Measurements from ENCODE around the gene PSMD2. TPM values are rescaled to one million over a fixed set of nuclear protein-coding genes. Genes with fewer than 3 reads are reported as not detected.

The PSMD2 gene
- total and polyA plus RNA-seq, 2 of the 8 experiments (the other 6 are each of a cell fraction or from before 2014, with no cell fraction given): 350 to 363 TPM

GRCh38 chr3:184351511-184352148 lies 52.6 kb downstream of the PSMD2 start:
- ChIA-PET CTCF (ENCODE audit: partially characterized antibody) (interaction anchor here (0.6 to 6.8 kb wide), 15 partner anchors 8 to 451 kb away, joined by 3 to 49 read pairs (median 4); partner anchors contain the start of genes CLCN2, FAM131A and POLR2H), POLR2A (ENCODE audit: partially characterized antibody) (interaction anchor here (1.0 to 3.6 kb wide), 8 partner anchors 7 to 25 kb away, joined by 3 to 23 read pairs (median 6); partner anchors contain the start of genes CLCN2, FAM131A and POLR2H)
- Histone ChIP-seq H4K91ac (replicated peaks; ENCODE audit: insufficient read length, low read length) (no peak overlapping the region), H3K9ac (replicated peaks in 1 of 4; ENCODE audit: extremely low read depth in 1 of 4, low read depth in 3 of 4, low read length in 3 of 4) (no peak overlapping the region), H3K18ac (ENCODE audit: extremely low read depth, low read length) (no peak overlapping the region), H3K9me3 (ENCODE audit: insufficient read depth in 2 of 2, low read depth in 1 of 2, low read length in 1 of 2) (no peaks in the 10 kb centered on the region), H3K23ac (ENCODE audit: insufficient read length) (no peak overlapping the region), H3K79me2 (ENCODE audit: control insufficient read depth in 1 of 2, insufficient read depth in 2 of 2, low read length in 2 of 2) (no peaks in the 10 kb centered on the region), H3K4ac (replicated peaks; ENCODE audit: insufficient read length, low read depth, low read length) (no peak overlapping the region), H3K27me3 (replicated peaks in 1 of 4; ENCODE audit: control insufficient read depth in 3 of 4, extremely low read depth in 1 of 4, insufficient read depth in 3 of 4, low read length in 3 of 4) (no peaks in the 10 kb centered on the region), H3K27ac (ENCODE audit: low read depth, low read length) (0 out of 2 replicates have a peak overlapping the region, but pooled peaks have one; percentile 9), H2BK15ac (ENCODE audit: low read length) (no peak overlapping the region), H2AFZ (ENCODE audit: low read length) (no peak overlapping the region), H2BK20ac (ENCODE audit: low read length) (no peak overlapping the region), H2AK5ac (ENCODE audit: low read depth, low read length) (no peak overlapping the region), H3K23me2 (ENCODE audit: low read depth, low read length) (no peaks in the 10 kb centered on the region), H3K4me2 (ENCODE audit: insufficient read depth in 1 of 2, low read depth in 2 of 2, low read length in 2 of 2) (no peak overlapping the region), H2BK12ac (ENCODE audit: low read depth, low read length) (no peak overlapping the region), H3K14ac (ENCODE audit: insufficient read length) (no peak overlapping the region), H2BK5ac (ENCODE audit: low read depth, low read length) (no peak overlapping the region; the same call in 1 of the 2 replicates), H2BK120ac (replicated peaks; ENCODE audit: low read depth, low read length) (no peak overlapping the region), H4K20me1 (replicated peaks in 1 of 2; ENCODE audit: control insufficient read depth in 1 of 2, insufficient read depth in 2 of 2, low read length in 2 of 2) (peaks cover 0 to 11% of the 10 kb centered on the region in 2 experiments), H3K4me3 (ENCODE audit: extremely low read depth in 1 of 4, insufficient read depth in 2 of 4, low read depth in 3 of 4, low read length in 4 of 4) (no peak overlapping the region), H4K5ac (ENCODE audit: insufficient read length, low read depth, low read length) (no peak overlapping the region), H3K56ac (replicated peaks; ENCODE audit: insufficient read length, low read depth, low read length) (no peak overlapping the region), H3K79me1 (ENCODE audit: low read depth, low read length) (no peaks in the 10 kb centered on the region; the same call in 1 of the 2 replicates), H4K8ac (ENCODE audit: extremely low read depth, insufficient read depth, low read length) (peak overlapping the region; percentile 8; the same call in 1 of the 2 replicates), H3K4me1 (replicated peaks in 1 of 4; ENCODE audit: control insufficient read depth in 3 of 4, insufficient read depth in 4 of 4, low read length in 3 of 4) (peaks cover 0 to 6% (median 3%) of the 10 kb centered on the region in 4 experiments; a peak in 2 of 7 replicates), H3K36me3 (ENCODE audit: control insufficient read depth in 2 of 4, insufficient read depth in 4 of 4, low read length in 3 of 4) (peaks cover 4 to 28% (median 16%) of the 10 kb centered on the region in 4 experiments; a peak in 7 of 8 replicates)
- TF ChIP-seq BACH1 (IDR thresholded peaks at IDR 0.05; ENCODE audit: low read length) (no peak), RBBP5 (IDR thresholded peaks at IDR 0.05; ENCODE audit: borderline replicate concordance, low read depth, low read length) (no peak), RXRA (IDR thresholded peaks at IDR 0.05; ENCODE audit: insufficient read depth, low read depth, low read length) (no peak), POLR2A (IDR thresholded peaks at IDR 0.05; ENCODE audit: control extremely low read depth in 1 of 2, low read depth in 2 of 2, low read length in 2 of 2) (no peak)
- no peak for DNase-seq (ENCODE audit: low read depth in 1 of 2, low spot score in 2 of 2)
- no peak for FAIRE-seq
- WGBS, 2 experiments (ENCODE audit: extremely low coverage in 1 of 2, insufficient coverage in 1 of 2, insufficient read length in 1 of 2, insufficient replicate concordance in 2 of 2, low coverage in 1 of 2, low lambda C conversion rate in 2 of 2, missing lambda C conversion rate in 1 of 2): 85% methylated on average over 9 of the region's 9 CpGs; no CpG with 5 or more reads in 1 of the 2 experiments

Measured in H1 (cell line).